Esophagus muscularis mucosa (tissue), 4 donors: ENCODE measurements around the gene NRXN3. TPM values are rescaled to one million over a fixed set of nuclear protein-coding genes. Genes with fewer than 3 reads are reported as not detected.

Experiments used
- DNase-seq: peaks from one replicate; pipeline ENCODE4 v3.0.0-alpha.2; 2017; ENCODE audit errors: extremely low spot score
- H3K27ac ChIP-seq, 4 donors: fragments of 200-600 bp; sonication (generic); replicated peaks in 1 of 4; 1 replicate in 3 of 4; 2 replicates in 1 of 4; pipeline ENCODE4 v1.5.1; 2016 to 2019; ENCODE audit warnings: mild to moderate bottlenecking in 1 of 4
- H3K27me3 ChIP-seq, 4 donors: fragments of 200-600 bp; sonication (generic); one replicate each; pipeline versions ENCODE4 v1.5.1 to v1.6.0; 2016 to 2019
- H3K36me3 ChIP-seq, 4 donors: fragments of 200-600 bp; sonication (generic); one replicate each; pipeline ENCODE4 v1.5.1; 2016 to 2019
- H3K4me1 ChIP-seq, 4 donors: fragments of 200-600 bp; sonication (generic); one replicate each; pipeline ENCODE4 v1.5.1; 2016 to 2019
- H3K4me3 ChIP-seq, 4 donors: fragments of 200-600 bp; sonication (generic); 1 replicate in 2 of 4; 2 replicates in 2 of 4; pipeline ENCODE4 v1.5.1; 2016 to 2019; ENCODE audit warnings: mild to moderate bottlenecking in 4 of 4, moderate library complexity in 1 of 4
- H3K9me3 ChIP-seq, 4 donors: fragments of 200-600 bp; sonication (generic); 1 replicate in 3 of 4; 2 replicates in 1 of 4; pipeline ENCODE4 v1.5.1; 2016 to 2019
- CTCF ChIP-seq, 3 experiments: fragments of 200-600 bp in 2 of 3; fragments of 450-650 bp in 1 of 3; sonication (generic) in 2 of 3; IDR thresholded peaks; one replicate each; pipeline ENCODE4 v1.5.1; 2017 to 2019; ENCODE audit warnings: antibody characterized with exemption in 3 of 3, mild to moderate bottlenecking in 2 of 3, moderate library complexity in 1 of 3
- EP300 ChIP-seq: sonication (generic); formaldehyde crosslinking; IDR thresholded peaks from one replicate; pipeline ENCODE4 v1.6.1; 2017; ENCODE audit warnings: antibody characterized with exemption
- POLR2A ChIP-seq: fragments of 450-650 bp; IDR thresholded peaks from one replicate; pipeline ENCODE4 v1.6.1; 2017; ENCODE audit warnings: antibody characterized with exemption, moderate library complexity, mild to moderate bottlenecking, low read depth
- POLR2AphosphoS5 ChIP-seq, 2 donors: sonication (generic); formaldehyde crosslinking; IDR thresholded peaks; one replicate each; pipeline ENCODE4 v1.6.1; 2017; ENCODE audit warnings: antibody characterized with exemption in 2 of 2
- whole genome bisulfite sequencing: methylation state at CpG from one replicate; pipeline ENCODE4 v1.1.5; 2018; 5-methylcytosine and 5-hydroxymethylcytosine counted together
- intact Hi-C: fragments of 100-400 bp; cut with DNase I; formaldehyde crosslinking; loops from one replicate; pipeline ENCODE4 v1.15.1; 2023
- total RNA-seq, 4 donors: library from RNA; depleted of rRNA; stranded (reverse); fragments of >200 nt; gene quantifications; one replicate each; pipeline versions ENCODE4 v1.1.0 to v1.2.1, GENCODE V29; 2016

The NRXN3 gene
- total RNA-seq, 4 donors from 2014 or later = 71.1 to 159 (median 122) TPM

DNA sequence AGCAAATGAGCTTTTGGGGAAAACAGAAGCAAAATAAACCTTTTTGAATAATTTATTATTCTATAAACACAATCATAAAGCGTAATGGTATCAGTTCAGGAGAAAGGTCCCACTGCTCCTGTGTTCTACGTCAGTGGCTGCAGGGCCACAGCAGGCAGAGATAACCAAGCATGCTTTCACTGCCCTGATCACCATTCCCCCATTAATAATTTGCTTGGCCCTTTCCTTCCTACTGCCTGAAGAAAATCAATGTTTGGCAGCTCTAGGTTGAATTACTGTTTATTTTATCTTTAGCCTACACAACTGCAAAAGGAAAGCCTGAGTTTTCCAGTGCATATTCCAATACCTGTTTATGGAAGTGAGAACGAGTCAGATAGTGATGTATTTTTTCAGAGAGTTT is 1671.3 kb downstream of the NRXN3 start:
- WGBS = 40% methylated on average over 3 of the region's 3 CpGs
- no peak for DNase-seq
- no peaks in the 10 kb centered on the region for H3K36me3 ChIP-seq
- H3K27me3 ChIP-seq = no peaks in the 10 kb centered on the region
- H3K27ac ChIP-seq = no peak overlapping the region
- intact Hi-C loops = no loop called here
- H3K4me3 ChIP-seq = no peak overlapping the region
- H3K4me1 ChIP-seq = peaks cover 0 to 14% (median 10%) of the 10 kb centered on the region in 4 donors
- H3K9me3 ChIP-seq = no peaks in the 10 kb centered on the region
- no peak for TF ChIP-seq EP300
- TF ChIP-seq POLR2AphosphoS5 (IDR thresholded peaks at IDR 0.05) = no peak
- no peak for TF ChIP-seq POLR2A
- TF ChIP-seq CTCF (IDR thresholded peaks at IDR 0.05) = no peak

DNA sequence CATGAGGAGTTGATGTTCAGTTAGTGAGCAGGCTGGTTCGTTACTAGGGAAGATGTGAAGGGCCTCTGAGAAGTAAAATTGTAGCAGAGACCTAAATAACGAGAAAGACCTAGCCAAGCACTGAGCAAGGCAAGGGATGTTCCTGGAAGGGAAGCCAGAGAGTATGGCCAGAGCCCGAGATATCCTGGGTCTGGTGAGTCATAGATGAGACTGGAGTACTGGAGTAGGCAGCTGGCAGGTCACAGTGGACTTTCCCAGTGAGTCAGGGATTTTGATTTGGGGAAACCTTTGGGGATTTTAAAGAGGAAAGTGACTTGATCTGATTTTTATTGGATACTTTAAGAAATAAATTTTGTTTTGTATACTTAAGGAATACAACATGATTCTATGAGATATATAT is 1672.1 kb downstream of the NRXN3 start:
- intact Hi-C loops = no loop called here
- Histone ChIP-seq H3K36me3 (no peaks in the 10 kb centered on the region), H3K27me3 (no peaks in the 10 kb centered on the region), H3K4me3 (no peak overlapping the region), H3K9me3 (no peaks in the 10 kb centered on the region), H3K27ac (no peak overlapping the region), H3K4me1 (peaks cover 0 to 14% (median 9%) of the 10 kb centered on the region in 4 donors)
- TF ChIP-seq CTCF (IDR thresholded peaks at IDR 0.05) (no peak), POLR2AphosphoS5 (IDR thresholded peaks at IDR 0.05) (no peak), EP300 (no peak), POLR2A (no peak)
- DNase-seq = no peak
- 43% methylated on average over 3 of the region's 3 CpGs for WGBS

DNA sequence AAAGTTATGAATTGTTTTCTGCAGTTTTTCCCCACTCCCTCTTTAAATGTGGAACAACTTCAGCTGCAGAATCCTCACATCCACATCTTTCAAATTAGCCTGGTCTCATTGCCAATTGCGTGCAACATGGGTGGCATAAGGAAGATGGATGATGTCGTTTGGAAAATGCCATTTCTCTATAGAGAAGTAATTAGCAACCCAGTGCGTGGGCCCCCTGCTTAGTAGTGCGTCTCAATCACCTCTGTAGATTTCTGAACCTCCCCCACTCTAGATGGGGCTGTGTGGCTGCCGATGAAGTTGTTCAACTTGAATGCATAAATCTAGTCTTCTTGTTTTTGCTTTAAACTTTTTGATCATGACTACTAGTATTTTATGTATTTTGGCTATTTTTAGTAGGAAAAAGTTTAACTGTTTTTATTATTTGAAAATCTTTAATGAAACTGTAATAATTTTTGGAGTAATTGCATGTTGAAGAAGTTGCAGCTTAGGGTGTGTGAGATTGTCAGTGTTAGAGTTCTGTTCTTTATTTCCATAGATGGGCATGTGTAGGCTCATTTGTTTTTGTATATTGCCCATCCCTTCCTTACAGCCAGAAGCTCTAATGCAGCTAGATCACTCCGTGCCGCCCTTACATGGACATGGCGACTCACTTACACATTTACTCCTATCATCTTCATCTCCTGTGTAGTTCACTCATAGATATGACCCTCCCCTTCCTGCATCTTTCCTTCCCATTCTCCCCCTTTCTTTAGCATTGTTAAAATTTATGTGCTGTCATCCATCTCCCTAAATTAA is 1683.0 kb downstream of the NRXN3 start:
- Histone ChIP-seq H3K4me1 (no peaks in the 10 kb centered on the region), H3K27me3 (no peaks in the 10 kb centered on the region), H3K9me3 (no peaks in the 10 kb centered on the region), H3K27ac (no peak overlapping the region), H3K36me3 (no peaks in the 10 kb centered on the region), H3K4me3 (no peak overlapping the region)
- no peak for DNase-seq
- TF ChIP-seq POLR2AphosphoS5 (IDR thresholded peaks at IDR 0.05) = no peak
- 70% methylated on average over 8 of the region's 8 CpGs for WGBS
- intact Hi-C loops = no loop called here

- Histone ChIP-seq H3K4me1 (no peaks in the 10 kb centered on the region), H3K9me3 (no peaks in the 10 kb centered on the region), H3K27ac (no peak overlapping the region), H3K36me3 (peaks cover 0 to under 1% (median 0%) of the 10 kb centered on the region in 4 donors), H3K4me3 (no peak overlapping the region), H3K27me3 (no peaks in the 10 kb centered on the region)
- no peak for TF ChIP-seq POLR2A
- TF ChIP-seq EP300 = no peak
- no peak for TF ChIP-seq CTCF (IDR thresholded peaks at IDR 0.05)
- no peak for TF ChIP-seq POLR2AphosphoS5 (IDR thresholded peaks at IDR 0.05)
- 90% methylated on average over 2 of the region's 2 CpGs for WGBS
- no peak for DNase-seq
- intact Hi-C loops = no loop called here
Observed at GRCh38 chr14:79855789-79856188, 1685.6 kb downstream of the NRXN3 start.

GRCh38 chr14:79856381-79856780 is 1686.2 kb downstream of the NRXN3 start:
- Histone ChIP-seq H3K4me3 (no peak overlapping the region), H3K27ac (no peak overlapping the region), H3K36me3 (peaks cover 0 to 6% (median 0%) of the 10 kb centered on the region in 4 donors), H3K9me3 (no peaks in the 10 kb centered on the region), H3K4me1 (no peaks in the 10 kb centered on the region), H3K27me3 (no peaks in the 10 kb centered on the region)
- DNase-seq = no peak
- intact Hi-C loops = no loop called here
- no peak for TF ChIP-seq CTCF (IDR thresholded peaks at IDR 0.05)
- no peak for TF ChIP-seq POLR2A
- no peak for TF ChIP-seq POLR2AphosphoS5 (IDR thresholded peaks at IDR 0.05)
- no peak for TF ChIP-seq EP300
- 76% methylated on average over 1 of the region's 1 CpG for WGBS
